Hematopoietic multipotent progenitor cell treated with erythropoietin and hydrocortisone succinate and interleukin-3 and kit ligand, for 4 days (in vitro differentiated cells): ENCODE results near the gene TTC34.
"Not testable (repeated sequence)": the region's sequence is repeated elsewhere in the genome, so short reads cannot be mapped to it uniquely, and the experiment has no call there.

ENCODE experiments used
- DNase-seq: peaks from one replicate; pipeline ENCODE4 v3.0.0-alpha.2; 2015

TTC34 gene

DNA sequence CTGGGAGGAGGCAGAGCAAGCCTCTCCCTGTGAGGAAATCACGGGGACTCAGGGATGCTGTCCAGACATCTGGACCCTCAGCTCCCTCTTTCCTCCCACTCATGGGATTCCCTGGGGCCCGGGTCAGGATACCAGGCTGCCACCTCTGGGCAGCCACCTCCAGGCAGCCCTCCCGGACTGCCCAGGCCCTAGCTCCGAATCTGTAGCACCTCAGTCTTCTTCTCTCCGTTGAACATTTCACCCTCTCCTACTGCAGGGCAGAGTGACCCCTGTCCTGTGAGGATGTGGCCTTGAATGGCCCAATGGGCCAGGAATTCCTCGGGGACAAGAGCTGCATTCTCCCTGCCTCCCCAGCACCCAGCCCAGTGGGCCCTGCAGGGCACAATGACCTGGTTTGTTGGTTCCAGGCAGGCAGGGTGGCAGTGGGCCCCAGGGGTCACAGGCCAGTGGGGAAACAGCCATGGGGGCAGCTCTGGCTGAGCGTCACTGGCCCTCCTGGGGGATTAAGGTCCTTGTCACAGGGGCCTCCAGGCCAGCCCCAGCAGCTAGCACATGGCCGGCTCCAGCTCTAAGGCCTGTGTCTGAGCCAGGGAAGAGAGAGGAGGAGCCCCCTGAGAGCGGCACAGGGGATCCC lies 9.5 kb upstream of the TTC34 start:
- DNase-seq: no peak

DNA sequence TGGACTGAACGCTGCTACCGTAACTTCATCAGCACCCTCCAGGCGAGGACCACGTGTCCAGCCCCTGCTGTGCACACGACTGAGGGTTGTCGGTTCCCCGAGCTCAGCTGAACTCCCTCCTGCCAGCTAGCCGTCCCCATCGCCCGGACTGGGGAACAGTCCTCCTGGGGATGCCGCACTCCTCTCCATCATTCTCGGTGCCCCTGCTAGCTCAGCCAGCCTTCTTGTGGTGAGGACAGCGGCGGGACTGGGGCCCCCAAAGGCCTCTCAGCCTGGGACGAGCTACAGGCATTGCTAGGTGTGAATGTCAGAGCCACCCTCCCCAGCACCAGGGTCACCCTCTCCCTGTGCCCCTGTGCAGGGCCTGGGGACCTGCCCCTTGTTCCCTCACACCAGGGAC lies 8.8 kb upstream of the TTC34 start:
- DNase-seq: no peak

DNA sequence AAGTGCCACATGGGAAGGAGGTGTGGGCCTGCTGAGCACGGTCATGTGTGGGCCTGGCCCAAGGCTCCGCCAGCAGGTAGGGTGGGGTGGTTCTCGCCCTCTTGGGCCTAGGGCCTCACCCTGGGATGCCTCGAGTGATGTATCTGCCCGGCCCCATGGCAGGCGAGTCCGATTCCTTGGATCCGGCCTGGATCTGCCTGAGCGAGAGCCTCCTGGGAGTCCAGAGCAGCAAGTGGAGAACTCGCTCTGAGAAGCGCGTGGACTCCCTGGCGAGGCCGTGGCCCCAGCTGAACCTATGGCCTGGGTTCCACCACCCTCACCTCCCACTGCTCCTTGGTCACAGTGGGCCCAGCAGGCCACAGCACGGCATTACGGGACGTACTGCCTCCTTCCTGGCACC lies 8.2 kb upstream of the TTC34 start:
- no peak for DNase-seq

DNA sequence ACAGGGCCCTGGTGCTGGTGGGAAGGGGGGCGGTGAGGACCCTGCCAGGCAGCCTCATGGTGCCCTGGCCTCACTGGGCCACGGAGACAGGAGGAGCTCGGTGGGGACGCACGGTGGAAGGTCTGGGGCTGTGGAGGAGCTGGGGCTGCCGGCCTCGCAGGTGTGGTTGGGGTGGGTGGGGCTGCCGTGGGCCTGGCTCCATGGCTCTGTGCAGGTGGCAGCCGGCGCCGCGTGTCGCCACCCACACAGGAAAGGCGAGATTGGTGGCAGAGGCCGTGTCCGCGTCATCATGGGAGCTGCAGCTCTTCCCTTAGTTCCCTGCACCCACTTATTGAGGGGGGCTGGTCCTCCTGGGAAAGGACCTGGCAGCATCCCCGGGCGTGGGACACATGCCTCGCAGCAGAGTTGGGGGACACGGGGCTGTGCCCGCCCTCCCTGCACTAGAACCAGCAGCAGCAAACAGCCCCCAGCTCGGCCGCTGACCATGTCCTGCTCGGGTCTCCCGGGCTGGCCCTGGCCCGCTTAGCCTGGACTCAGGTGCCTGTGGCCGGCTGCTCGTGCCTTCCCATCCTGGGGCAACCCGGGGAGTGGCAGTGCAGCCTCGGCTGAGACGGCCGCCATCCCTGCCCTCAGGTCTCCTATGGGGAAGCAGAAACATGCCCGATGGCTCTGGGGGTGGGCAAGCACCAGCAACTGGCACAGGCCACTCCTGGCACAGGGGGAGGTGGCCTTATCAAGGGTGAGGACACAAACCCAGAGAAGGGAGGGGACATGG lies 7.5 kb upstream of the TTC34 start:
- DNase-seq: no peak

DNA sequence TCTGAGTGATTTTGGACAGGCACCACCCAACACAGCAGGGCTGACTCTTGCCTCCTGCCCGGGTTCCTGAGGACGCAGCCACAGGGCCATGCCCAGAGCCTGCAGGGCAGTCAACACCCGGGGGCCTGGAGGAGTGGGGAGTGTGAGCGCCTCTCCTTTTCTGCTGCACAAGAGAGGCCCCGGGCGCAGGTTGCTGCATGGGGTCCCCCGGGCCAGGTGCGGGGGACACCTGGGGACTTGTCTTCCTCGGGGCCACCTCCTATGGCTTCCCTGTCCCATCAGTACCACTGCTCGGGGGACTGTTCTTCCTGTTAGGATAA lies 6.9 kb upstream of the TTC34 start:
- DNase-seq: no peak

DNA sequence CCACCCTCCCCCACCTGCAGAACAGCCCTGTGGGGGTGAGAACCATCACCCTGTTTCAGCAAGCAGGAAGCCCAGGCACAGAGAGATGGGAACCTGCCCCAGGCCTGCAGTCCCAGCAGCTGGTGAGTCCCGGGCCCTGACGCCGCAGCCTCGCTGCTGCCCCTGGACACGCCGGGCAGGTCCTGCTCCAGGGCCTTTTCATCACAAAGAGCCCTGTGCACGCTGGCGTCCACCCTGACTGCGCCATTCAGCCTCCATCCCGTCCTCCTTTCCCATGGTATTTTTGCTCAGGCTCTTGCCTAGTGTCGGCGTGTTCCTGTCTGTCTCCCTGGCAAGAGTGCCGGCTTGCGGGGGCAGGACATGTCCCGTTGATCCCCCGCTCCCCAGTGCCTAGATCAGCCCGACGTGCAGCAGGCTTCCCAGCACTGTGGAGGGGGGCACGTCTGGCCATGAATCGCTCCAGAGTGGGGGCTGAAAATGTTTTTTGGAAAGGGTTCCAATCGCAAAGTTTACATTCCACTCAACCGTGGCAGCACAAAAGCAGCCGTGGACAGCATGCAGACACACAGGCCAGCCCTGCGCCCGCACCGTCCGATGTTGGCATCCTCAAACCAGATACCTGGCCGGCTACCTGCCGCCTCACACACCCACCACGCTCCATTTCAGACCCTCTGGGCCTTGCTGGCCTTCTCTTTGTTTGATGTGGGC lies 6.3 kb upstream of the TTC34 start:
- no peak for DNase-seq

DNA sequence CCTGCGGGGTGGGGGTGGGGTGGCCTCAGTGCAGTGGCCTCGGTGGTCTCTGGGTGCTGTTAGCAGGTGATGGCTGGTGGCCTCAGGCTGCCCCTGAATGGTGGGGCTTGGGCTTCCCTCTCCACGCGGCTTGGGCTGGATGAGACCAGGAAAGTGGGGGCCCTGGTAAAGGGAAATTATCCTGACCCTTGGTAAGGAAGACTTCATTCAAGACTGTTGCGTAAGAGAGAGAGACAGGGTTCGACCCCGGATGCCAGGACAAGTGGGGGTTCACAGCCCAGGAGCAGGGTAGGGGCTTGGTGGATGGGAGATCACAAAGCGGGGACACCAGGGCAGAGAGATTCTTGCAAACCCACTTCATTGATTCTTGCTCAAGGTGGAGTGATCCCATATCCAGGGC lies 5.5 kb upstream of the TTC34 start:
- no peak for DNase-seq

DNA sequence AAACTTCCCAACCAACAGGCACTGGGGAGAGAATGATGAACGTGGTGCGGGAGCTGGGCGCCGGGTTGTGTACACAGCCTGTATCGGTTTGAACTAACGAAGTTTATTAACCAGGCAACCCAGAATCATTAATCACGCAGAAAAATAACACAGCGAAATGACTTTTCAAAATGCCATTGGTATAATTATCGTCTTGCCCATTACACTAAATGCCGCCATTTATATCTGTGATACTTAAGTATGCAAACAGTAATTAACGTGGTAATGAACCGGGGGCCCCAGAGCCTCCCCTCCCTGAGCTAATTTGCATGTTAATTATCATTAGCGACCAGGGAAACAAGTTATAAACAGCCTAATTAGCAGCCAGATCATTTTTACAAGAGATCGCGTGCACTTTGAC lies 5.1 kb upstream of the TTC34 start:
- no peak for DNase-seq

DNA sequence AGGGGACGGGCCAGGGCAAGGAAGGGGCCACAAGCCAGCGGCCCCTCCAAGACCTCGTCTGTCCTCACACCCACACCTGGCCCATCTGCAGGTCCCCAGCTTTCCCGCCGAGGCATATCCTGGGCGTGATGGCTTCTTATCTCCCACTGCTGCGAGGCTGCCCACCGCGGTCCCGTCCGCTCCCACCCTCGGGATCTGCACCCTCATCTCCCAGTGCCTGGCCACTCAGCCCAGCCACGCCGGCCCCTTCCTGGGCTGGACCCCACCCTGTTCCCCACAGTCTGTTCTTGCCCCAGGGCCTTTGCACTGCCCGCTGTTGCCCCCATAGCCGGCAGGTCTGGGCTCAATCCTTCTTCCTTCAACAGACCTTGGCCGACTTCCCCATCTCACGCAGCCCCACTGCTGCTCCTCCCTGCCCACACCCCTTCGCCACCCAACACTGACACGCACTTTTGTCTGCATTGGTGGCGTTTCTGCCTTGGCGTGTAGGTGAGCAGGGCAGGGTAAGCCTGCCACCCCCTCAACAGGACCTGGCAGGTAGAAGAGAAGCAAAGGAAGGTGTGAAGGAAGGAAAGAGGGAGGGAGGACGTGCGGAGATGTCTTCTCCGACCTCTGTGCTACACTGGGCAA lies 4.4 kb upstream of the TTC34 start:
- DNase-seq: no peak

DNA sequence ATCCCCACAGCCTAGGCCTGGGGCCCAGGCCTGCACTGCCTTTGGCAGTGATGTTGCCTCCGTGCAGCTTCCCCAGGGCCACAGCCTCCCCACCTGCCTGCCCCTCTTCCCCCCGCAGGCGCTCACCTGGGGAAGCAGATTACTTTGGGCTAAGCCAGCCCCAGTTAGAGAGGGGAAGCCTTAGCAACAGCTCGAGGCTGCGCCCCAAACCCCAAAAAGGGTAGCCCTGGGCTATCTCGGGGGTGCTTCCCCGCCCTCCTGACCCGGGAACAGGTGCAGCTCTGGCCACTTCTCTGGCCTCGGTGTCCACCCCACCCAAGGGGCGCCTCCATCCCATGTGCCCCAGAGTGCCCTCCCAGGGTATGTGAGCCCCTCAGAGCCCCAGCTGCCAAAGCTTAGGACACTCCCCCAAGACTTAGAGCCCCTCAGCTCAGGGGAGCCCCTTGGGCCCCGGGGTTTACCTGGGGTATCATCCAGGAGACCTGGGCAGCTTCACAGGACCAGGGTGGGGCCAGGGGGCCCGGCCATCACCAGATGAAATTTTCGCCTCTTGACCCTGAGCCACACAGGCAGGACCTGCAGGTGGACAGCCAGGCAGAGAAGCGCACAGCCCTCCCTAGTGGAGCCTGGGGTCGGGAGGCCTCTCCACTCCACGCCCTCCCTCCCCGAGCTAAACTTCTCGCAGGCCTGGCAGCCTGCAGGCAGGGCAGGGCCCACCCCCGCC lies 3.3 kb upstream of the TTC34 start:
- DNase-seq: no peak

DNA sequence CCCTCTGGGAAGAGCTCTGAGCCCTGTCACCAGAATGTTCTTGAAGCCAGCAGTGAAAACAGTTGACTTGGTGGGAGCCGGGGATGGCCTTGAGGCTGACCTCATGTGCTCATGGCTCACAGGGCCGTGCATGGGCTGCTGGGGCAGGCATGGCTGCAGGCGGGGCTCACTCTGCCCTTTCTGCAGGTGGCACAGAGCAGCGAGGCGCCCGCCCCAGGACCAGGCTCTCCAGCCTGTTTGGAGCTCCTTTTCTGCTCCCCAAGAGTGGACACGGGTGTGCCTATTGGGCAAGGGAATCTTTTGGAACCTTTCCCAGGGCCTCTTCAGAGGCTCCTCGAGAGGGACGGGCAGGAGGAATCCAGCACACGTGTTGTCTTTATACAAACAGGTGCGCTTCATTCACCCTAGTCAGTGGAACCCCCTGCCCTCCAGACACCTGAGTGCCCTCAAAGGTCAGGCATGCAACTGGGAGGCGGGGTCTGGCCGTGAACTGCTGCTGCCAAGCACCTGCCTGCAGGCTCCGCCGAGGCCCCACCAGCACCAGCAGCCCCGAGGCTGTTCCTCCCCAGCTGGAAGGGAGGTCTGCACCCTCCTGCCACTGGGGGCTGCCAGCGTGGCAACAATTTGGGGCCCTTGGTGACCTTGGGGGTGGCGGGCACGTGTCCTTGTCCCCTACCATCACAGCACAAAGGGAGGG lies 2.6 kb upstream of the TTC34 start:
- DNase-seq: no peak

DNA sequence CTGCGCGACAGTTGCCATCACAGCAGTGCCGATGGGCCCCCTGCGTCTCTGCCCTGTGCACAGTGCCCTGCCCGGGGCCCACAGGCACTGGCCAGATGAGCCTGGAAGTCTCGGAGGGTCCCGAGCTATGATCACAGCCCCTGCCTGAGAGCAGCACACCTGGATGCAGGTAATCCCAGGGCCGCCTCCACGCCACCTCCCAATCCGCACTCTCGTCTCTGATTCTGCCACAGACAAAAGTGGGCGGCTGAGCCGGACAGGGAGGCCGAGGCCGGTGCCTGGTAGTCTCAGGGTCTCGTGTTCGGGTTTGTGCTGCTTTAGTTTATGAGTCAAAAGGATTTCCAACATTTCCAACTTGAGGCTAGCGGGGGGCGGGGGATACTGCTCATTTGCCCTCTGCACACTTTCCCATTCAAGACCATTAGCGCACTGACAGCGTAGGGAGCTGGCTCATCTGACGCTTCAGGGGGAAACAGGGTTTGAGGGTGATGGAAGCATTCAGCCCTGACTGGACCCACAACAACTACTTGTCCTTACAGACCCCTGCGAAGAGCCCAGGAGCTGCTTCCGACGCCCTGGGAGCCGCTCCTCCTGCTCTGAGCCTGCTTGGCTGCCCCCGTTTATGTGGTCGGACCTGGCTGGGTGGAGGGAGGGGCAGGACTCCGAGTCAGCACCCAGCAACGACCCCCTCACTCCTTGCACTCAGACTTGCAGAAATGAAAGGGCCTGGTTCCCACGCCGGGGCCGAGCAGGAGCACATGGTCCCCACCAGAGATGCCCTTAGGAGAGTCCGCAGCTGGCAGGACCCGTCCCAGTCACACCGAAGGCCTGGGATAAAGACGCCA lies 1.8 kb upstream of the TTC34 start:
- no peak for DNase-seq

DNA sequence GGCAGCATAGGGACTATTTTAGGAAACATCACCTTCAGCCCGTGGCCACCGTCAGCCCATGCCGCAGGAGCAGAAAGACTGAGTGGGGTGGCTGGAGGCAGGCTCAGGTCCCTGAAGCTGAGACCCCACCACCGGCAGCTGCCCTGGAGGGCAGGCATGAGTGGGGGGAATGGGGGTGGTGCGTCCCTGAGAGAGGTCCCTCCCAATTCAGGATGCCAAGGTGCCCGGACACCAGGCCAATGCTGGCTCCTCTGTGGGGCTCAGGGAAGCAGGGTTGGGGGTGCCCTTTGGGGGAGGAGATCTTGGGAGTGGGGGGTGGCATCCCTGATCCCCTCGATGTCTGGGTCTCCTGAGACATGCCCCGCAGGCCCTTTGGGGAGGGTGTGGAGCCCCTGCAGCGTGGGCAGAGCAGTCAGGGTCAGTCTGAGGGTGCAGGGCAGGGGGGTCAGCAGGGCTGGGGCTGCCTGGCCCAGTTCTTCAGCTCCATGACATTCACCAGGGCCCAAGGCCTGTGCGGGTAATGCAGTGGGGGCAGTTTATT lies 998 bp upstream of the TTC34 start:
- no peak for DNase-seq

DNA sequence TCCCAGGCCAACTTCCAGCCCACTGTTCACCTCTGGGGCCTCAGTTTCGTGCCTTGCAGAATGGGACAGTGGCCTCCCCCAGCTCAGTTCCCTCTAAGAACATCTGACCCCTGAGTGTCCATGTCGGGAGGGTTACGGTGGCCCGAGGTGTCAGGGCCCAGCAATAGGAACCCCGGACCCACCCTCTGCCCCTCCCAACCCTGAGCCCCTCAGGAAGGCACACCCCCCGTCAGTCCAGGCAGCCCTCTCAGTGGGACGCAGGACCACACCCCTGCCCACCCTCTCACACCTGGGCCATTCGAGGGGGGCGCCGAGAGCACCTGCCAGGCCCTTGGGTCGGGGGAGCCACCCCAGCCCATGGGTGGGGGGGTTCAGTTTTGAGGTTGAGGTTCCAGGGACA lies 447 bp downstream of the TTC34 start:
- DNase-seq: no peak

DNA sequence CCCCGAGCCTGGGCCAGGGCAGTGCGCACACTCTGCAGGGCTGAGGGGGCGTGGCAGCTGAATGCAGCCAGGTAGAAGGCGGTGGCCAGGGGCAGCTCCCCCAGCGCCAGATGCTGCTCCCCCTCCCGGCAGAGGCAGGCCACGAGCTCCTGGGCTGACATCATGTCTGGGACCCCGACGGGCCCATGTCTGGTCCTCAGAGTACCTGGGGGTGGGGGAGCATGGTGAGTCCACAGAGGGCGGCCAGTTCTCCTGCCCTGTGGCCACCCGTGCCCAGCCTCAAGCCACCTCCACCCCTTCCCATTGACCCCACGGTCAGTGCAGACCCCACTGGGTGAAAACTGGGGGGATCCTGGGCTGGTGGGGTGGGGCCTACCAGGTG lies 838 bp downstream of the TTC34 start:
- no peak for DNase-seq

DNA sequence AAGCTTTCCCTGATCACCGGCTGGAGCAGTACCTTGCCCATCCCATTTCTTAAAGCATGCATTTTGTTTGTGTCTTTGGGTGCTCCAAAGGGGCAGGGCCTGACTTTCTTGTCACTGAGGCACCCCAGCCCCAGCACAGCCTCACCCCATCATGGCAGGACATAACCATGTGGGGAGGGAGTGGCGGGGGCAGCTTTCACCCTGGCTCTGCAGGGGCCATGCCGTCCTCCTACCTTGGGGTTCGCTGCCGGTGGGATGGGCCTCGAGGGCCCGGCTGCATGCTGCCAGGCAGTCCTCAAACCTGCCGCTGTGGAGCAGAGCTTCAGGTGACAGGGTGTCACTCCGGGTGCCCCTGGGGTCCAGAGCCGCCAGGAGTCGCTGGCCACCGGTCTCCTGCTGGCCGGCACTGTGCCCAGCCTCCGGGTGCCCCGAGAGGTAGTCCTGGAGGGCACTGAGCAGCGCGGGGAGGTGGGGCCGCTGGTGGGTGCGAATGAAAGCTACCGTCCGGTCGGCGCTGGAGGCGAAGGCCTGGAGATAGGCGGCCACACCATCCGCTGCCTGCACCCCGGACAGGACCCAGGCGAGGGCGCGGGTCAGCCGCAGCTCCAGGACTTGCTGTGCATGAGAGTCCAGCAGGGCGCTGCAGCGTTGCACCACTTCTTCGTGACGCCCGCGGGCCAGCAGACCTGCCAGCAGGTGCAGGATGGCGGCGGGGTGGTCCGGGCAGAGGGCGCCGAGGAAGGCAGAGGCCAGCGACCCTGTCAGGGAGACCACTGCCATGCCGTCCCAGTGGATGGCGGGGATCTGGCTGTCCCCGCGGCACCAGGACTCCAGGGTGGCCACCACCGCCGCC lies 1.5 kb downstream of the TTC34 start:
- DNase-seq: no peak

DNA sequence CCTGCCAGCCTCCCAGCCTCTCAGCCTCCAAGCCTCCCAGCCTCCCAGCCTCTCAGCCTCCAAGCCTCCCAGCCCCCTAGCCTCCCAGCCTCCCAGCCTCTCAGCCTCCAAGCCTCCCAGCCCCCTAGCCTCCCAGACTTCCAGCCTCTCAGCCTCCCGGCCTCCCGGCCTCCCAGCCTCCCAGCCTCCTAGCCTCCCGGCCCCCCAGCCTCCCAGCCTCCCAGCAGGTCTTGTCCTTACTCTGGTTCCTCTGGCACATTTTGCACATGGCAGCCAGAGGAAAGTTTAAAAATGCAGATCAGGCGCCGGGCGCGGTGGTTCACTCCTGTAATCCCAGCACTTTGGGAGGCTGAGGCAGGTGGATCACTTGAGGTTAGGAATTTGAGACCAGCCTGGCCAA lies 2.5 kb downstream of the TTC34 start:
- not testable (repeated sequence) for DNase-seq

DNA sequence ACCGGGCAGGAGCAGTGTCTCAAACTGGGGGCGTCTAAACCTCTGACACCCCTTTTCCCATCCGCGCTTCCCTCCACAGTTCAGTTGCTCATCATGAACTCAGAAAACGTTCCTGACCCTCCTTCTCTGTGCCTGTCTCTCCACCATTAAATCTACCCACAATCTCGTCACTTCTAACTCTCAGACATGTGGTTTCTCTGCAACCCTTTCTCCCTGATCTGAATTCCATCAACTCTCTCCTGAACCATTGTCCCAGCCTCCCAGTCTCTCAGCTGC lies 3.8 kb downstream of the TTC34 start:
- DNase-seq: no peak

DNA sequence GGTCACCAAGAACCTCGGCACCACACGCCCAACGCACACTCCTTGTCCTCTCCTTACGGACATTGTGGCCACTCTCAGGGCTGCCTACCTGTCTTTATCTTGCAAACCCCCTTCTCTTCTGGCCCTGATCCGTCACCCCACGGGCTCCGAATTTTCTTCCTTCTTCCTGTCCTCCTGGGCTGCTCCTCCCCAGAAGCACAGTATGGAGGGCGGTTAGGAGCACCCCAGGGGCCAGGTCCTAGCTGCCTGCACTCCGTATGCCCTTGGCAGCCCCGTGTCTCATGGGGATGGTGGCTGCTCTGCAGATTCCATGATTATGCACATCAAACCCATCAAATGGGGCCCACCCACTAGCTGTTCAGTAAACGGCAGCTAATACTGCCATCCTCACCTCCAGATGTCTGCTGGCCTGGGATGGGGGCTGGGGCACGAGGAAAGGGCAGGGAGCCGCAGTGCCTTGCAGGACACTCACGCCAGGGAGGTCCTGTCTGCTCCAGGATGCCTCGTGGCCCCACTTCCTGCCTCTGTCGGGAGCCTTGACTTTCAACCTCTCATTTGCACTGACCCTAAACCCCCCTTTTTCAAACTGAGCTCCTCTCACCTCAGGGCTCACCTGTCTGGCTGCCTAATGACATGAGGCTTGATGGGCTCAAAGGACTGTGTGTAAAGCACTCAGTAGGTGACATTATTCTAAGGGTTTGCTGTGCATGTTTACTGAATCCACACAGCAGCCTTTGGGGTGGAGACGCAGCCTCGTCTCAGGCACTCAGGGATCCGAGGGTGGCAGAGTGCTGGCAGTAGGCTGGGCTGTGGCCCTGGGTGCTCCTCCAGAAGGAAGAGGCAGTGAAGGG lies 4.4 kb downstream of the TTC34 start:
- no peak for DNase-seq

DNA sequence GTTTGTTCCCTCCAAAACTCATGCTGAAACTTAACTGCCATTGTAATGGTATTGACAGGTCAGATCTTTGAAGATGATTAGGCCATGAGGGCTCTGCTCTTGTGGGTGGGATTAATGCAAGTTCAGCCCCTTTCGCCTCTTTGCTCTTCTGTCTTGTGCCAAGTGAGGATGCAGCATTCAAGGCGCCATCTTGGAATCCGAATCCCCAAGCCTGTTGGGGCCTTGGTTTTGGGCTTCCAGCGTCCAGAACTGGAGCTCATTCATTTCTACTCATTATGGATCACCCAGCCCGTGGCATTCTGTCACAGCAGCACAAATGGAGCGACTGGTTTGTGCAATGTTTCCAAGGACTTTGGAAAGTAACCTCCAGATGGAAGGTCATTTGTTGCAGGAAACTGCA lies 5.6 kb downstream of the TTC34 start:
- no peak for DNase-seq
